Endothelial cell (in vitro differentiated cells): ENCODE results near the gene VWA5A. TPM values are rescaled to one million over a fixed set of nuclear protein-coding genes. Genes with fewer than 3 reads are reported as not detected.

Experiments
- DNase-seq: peaks from one replicate; pipeline ENCODE4 v3.0.0; 2021; ENCODE audit warnings: low spot score
- H3K27ac Mint-ChIP-seq: one replicate; pipeline ENCODE4 v1.8.0; 2021; ENCODE audit warnings: mixed read lengths, inconsistent platforms; ENCODE audit not compliant: unreplicated experiment
- H3K27me3 Mint-ChIP-seq: one replicate; pipeline ENCODE4 v1.8.0; 2021; ENCODE audit warnings: mild to moderate bottlenecking, moderate library complexity, mixed read lengths, inconsistent platforms; ENCODE audit not compliant: unreplicated experiment
- H3K36me3 Mint-ChIP-seq: one replicate; pipeline ENCODE4 v1.8.0; 2021; ENCODE audit warnings: mild to moderate bottlenecking, low read depth, mixed read lengths, inconsistent platforms; ENCODE audit not compliant: unreplicated experiment
- H3K4me1 Mint-ChIP-seq: one replicate; pipeline ENCODE4 v1.8.0; 2021; ENCODE audit warnings: mild to moderate bottlenecking, mixed read lengths, inconsistent platforms; ENCODE audit not compliant: unreplicated experiment
- H3K4me3 Mint-ChIP-seq: one replicate; pipeline ENCODE4 v1.8.0; 2021; ENCODE audit warnings: mild to moderate bottlenecking, mixed read lengths, inconsistent platforms; ENCODE audit not compliant: unreplicated experiment
- H3K9me3 Mint-ChIP-seq: one replicate; pipeline ENCODE4 v1.8.0; 2021; ENCODE audit warnings: mixed read lengths, inconsistent platforms; ENCODE audit not compliant: unreplicated experiment
- total RNA-seq: library from RNA; stranded (reverse); fragmentation: NEBNext Ultra II Directional; extraction: Animal tissue kit (Norgen Biotek cat#: 25700); gene quantifications from one replicate; pipeline ENCODE4 v1.2.1, GENCODE V29; 2021; ENCODE audit not compliant: unreplicated experiment
- TF ChIP-seq, protein P1 (sequence below): fragments of 200-600 bp; sonication (generic); IDR thresholded peaks from one replicate; pipeline ENCODE4 v1.5.0; 2021; ENCODE audit warnings: antibody characterized with exemption; ENCODE audit not compliant: unreplicated experiment

The VWA5A gene
- total RNA-seq, 1 donor from 2014 or later: 64.5 TPM

DNA sequence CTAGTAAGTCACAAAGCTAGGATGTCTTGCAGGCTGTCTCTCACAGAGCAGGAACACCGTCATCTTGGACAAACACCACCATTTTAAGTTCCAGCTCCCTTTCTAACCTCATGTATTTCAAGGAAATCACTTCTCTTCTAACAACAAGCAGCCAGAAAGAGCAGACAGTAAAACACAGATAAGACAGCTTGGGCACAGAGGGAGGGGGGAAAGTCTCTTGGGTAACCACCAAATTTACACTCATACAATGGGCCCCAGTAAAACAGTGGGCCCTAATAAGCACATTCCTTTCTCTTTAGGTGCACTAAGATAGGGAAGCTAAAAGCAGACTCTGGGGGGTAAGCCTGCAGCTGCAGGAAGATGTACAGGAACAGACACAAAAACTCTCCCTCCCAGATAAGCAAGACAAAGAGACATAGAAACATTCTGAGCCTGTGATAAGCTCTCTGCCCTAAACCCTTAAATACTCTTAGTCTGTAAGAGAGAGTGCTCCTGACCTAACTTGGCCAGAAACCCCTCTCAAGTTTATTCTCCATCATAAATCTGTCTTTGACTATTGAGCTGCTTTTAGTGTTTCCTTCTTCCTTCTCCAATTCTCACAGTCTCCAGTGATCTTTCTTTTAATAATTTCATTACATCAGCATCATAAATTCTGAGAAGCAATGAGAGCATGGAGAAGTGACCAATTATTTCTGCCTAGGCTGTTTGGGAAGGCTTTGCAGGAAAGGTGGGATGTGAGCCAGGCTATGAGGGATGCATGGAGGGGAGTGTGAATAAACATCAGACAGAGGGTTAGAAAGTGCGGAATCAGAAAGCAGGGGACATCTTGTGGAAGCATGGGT lies 75.3 kb downstream of the VWA5A start:
- peaks cover 5% of the 10 kb centered on the region for H3K27me3 Mint-ChIP-seq
- TF ChIP-seq, protein P1, sequence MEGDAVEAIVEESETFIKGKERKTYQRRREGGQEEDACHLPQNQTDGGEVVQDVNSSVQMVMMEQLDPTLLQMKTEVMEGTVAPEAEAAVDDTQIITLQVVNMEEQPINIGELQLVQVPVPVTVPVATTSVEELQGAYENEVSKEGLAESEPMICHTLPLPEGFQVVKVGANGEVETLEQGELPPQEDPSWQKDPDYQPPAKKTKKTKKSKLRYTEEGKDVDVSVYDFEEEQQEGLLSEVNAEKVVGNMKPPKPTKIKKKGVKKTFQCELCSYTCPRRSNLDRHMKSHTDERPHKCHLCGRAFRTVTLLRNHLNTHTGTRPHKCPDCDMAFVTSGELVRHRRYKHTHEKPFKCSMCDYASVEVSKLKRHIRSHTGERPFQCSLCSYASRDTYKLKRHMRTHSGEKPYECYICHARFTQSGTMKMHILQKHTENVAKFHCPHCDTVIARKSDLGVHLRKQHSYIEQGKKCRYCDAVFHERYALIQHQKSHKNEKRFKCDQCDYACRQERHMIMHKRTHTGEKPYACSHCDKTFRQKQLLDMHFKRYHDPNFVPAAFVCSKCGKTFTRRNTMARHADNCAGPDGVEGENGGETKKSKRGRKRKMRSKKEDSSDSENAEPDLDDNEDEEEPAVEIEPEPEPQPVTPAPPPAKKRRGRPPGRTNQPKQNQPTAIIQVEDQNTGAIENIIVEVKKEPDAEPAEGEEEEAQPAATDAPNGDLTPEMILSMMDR: no peak
- no peaks in the 10 kb centered on the region for H3K36me3 Mint-ChIP-seq
- H3K27ac Mint-ChIP-seq: peak overlapping the region; percentile 84
- H3K4me3 Mint-ChIP-seq: no peak overlapping the region
- peaks cover 46% of the 10 kb centered on the region for H3K4me1 Mint-ChIP-seq
- no peaks in the 10 kb centered on the region for H3K9me3 Mint-ChIP-seq
- DNase-seq: peak; percentile 18

DNA sequence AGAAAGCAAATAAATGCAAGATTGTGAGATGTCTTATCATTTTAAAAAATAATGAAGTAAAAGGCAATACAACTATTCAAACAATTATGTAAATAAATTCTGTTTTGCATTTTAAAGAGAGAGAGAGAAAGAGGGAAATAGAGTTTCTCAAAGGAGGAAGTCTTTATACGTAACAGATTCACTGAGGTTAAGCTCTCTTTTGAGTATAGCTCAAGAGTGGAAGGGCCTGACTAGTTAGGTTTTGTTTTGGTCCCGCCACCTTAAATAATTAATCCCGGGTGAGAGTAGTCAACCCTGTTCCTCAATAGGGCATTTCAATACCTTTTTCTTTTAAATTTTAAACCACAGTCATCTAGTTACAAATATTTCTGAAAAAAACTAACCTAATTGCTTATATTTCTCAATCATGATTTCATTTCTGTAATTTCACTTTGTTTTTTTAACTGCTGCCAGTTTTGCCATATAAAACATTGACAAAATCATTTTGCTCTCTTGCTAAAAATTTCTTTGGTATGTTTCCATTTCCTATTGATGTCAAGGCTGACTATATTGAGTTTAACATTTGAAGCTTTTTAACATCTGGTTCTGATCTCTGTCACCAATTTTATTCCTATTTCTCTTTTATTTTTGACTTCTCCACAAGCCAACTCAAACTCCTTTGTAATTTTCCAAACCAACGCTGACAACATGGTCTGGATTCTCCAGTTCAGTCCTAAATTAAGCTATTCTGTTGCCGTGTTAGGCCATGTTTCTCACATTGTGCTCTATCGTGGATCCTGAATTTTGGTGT lies 78.2 kb downstream of the VWA5A start:
- Mint-ChIP-seq H3K9me3 (no peaks in the 10 kb centered on the region), H3K27ac (no peak overlapping the region), H3K4me1 (peaks cover 38% of the 10 kb centered on the region), H3K4me3 (no peak overlapping the region), H3K27me3 (peaks cover 2% of the 10 kb centered on the region), H3K36me3 (no peaks in the 10 kb centered on the region)
- TF ChIP-seq, protein P1: no peak
- no peak for DNase-seq

DNA sequence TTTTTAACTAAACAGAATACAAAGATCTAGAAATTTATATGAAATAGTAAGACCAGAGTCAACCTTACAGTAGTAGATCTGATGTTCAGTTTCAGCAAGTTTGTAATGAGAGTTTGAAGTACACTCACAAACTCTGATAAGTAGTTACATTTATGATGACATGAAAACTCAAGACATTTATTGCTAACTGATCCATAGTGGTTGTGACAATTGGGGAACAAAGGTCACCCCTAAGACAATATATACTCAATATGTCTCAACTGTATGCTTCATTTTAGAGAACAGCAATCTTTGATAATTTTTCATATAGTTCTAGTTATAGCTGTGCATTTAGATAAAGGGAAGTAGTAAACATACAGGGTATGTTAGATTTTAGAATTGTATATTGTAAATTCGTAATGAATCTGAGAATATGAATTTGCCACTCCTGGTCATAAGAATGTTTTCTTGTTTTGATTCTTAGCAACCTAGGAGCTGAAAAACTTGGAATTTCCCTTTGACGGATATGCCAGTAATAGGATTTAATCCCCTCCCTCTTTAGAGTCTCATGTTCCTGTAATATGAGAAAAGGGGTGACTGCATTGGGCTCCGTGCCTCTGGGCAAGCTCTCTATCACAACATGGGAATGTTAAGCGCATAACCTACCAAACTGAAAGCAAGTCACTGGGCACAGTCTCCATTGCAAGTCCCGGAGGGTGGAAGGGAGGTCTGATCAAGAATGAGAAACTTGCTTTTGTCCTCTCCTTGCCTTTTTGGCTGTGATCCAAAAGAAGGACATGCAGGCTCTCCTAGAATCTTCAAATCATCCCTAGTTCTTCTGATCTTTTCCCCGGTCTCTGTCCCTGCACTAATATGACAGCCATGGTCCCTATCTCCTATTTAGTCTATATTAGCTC lies 79.3 kb downstream of the VWA5A start:
- Mint-ChIP-seq H3K9me3 (no peaks in the 10 kb centered on the region), H3K4me1 (peaks cover 30% of the 10 kb centered on the region), H3K27me3 (peaks cover 2% of the 10 kb centered on the region), H3K27ac (no peak overlapping the region), H3K36me3 (no peaks in the 10 kb centered on the region), H3K4me3 (no peak overlapping the region)
- DNase-seq: no peak
- TF ChIP-seq, protein P1: no peak

DNA sequence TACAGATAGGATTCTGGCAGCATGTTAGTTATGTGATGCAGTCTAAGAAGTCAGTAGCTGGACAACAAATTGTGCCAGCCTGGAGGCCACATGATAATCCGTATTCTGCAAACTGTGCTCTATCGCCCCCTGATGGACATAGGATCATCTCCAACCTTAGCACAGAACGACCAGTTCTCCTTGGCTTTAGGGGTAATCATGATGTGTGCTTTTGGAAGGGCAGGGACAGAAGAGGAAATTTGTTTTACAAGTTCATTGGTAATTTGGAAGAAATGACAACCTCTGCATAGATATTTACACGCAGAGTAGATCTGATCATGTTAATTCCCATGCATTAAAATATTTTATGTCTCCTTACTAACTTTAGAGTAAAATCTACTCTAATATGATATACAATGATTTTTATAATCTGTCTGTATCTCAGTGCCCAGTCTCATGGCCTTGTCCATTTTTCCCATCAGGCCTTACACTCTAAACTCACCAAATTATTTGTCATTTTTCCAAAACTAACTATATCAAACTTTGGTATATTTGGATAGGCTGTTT lies 80.0 kb downstream of the VWA5A start:
- no peak overlapping the region for H3K27ac Mint-ChIP-seq
- no peak overlapping the region for H3K4me3 Mint-ChIP-seq
- no peaks in the 10 kb centered on the region for H3K9me3 Mint-ChIP-seq
- DNase-seq: peak; percentile 50
- peaks cover 23% of the 10 kb centered on the region for H3K4me1 Mint-ChIP-seq
- H3K27me3 Mint-ChIP-seq: no peaks in the 10 kb centered on the region
- TF ChIP-seq, protein P1: peak; percentile 65
- no peaks in the 10 kb centered on the region for H3K36me3 Mint-ChIP-seq

Other genes starting within 250 kb of the VWA5A start
- not detected for gene TMEM225, start 229.8 kb upstream of the VWA5A start, total RNA-seq
- not detected for gene OR8D4, start 213.3 kb upstream of the VWA5A start, total RNA-seq
- not detected for gene OR4D5, start 175.8 kb upstream of the VWA5A start, total RNA-seq
- not detected for gene OR6T1, start 171.6 kb upstream of the VWA5A start, total RNA-seq
- gene OR10S1, start 137.7 kb upstream of the VWA5A start, total RNA-seq: not detected
- gene OR10G6, start 120.3 kb upstream of the VWA5A start, total RNA-seq: not detected
- gene OR10G4, start 102.5 kb upstream of the VWA5A start, total RNA-seq: not detected
- not detected for gene OR10G9, start 92.4 kb upstream of the VWA5A start, total RNA-seq
- not detected for gene OR10G8, start 88.7 kb upstream of the VWA5A start, total RNA-seq
- gene OR10G7, start 74.1 kb upstream of the VWA5A start, total RNA-seq: not detected
- 0.67 TPM for gene OR10D3, start 67.9 kb downstream of the VWA5A start, total RNA-seq
- 0.13 TPM for gene OR8G1, start 125.6 kb downstream of the VWA5A start, total RNA-seq
- gene OR8G5, start 140.9 kb downstream of the VWA5A start, total RNA-seq: 0.18 TPM
- not detected for gene OR8D1, start 198.5 kb downstream of the VWA5A start, total RNA-seq
- gene OR8D2, start 204.7 kb downstream of the VWA5A start, total RNA-seq: not detected